HepG2 (cell line): ENCODE measurements around the gene EYA3. TPM values are rescaled to one million over a fixed set of nuclear protein-coding genes. Genes with fewer than 3 reads are reported as not detected.

Experiments used
- ATAC-seq: fragments of 200-7000 bp; cut with Tn5 transposase; 3 replicates; pipeline ENCODE4 v1.9.1; 2020; ENCODE audit warnings: mild to moderate bottlenecking, moderate library complexity
- BruUV-seq: library from RNA; stranded (reverse); fragments of 400-500 nt; replicated peaks from 2 replicates; lab custom pipeline; 2021; lab: Mats Ljungman, UMichigan
- CTCF ChIA-PET: fragments of 300-600 bp; formaldehyde crosslinking; extraction: SDS; loops from one replicate; lab custom pipeline; 2021; ENCODE audit warnings: low total read pairs, inconsistent platforms, low intra/inter-chr PET ratio; lab: Yijun Ruan, JAX
- POLR2A ChIA-PET: fragments of 350-600 bp; sonication (Branson Sonifier 250); formaldehyde crosslinking; loops from one replicate; lab custom pipeline; 2020; ENCODE audit warnings: antibody characterized with exemption, inconsistent platforms; lab: Yijun Ruan, JAX
- DNase-seq: peaks from one replicate; pipeline ENCODE4 v3.0.0-alpha.2; 2015; ENCODE audit warnings: low spot score
- FAIRE-seq: peaks from 3 replicates; lab custom pipeline; 2011; peaks lifted over from hg19 to GRCh38; lab: Jason Lieb, UNC
- H2AFZ ChIP-seq: one replicate; pipeline ENCODE4 v1.6.1; 2011; ENCODE audit warnings: low read length, inconsistent platforms
- H3K27ac ChIP-seq: fragments of 300-600 bp; 3 replicates; pipeline ENCODE4 v1.8.0; 2011; ENCODE audit warnings: mixed run types, mild to moderate bottlenecking, mixed read lengths, low read length, inconsistent platforms; ENCODE audit not compliant: insufficient read depth; ENCODE audit errors: extremely low read length
- H3K27me3 ChIP-seq, 2 experiments: fragments of 200-600 bp in 1 of 2; 2 replicates in 1 of 2; 3 replicates in 1 of 2; pipeline versions ENCODE4 v1.6.0 to v1.8.0; 2011; ENCODE audit warnings: low read length in 2 of 2, mild to moderate bottlenecking in 2 of 2, moderate library complexity in 2 of 2, inconsistent platforms in 1 of 2; ENCODE audit not compliant: insufficient read depth in 2 of 2, control insufficient read depth in 1 of 2
- H3K36me3 ChIP-seq, 2 experiments: fragments of 200-600 bp in 1 of 2; replicated peaks in 1 of 2; 2 replicates in 1 of 2; 3 replicates in 1 of 2; pipeline versions ENCODE4 v1.5.1 to v1.8.0; 2011; ENCODE audit warnings: low read length in 2 of 2, inconsistent platforms in 1 of 2; ENCODE audit not compliant: insufficient read depth in 2 of 2, control insufficient read depth in 1 of 2
- H3K4me1 ChIP-seq: 2 replicates; pipeline ENCODE4 v1.5.1; 2012; ENCODE audit warnings: low read length, inconsistent platforms; ENCODE audit not compliant: insufficient read depth
- H3K4me2 ChIP-seq: 2 replicates; pipeline ENCODE4 v1.6.0; 2011; ENCODE audit warnings: low read depth, low read length, inconsistent platforms
- H3K4me3 ChIP-seq, 3 experiments: fragments of 200-600 bp in 1 of 3; sonication (generic), shearing (Covaris generic) in 1 of 3; replicated peaks in 1 of 3; 2 replicates each; pipeline ENCODE4 v1.5.1; 2011 to 2016; ENCODE audit warnings: low read length in 3 of 3, inconsistent platforms in 2 of 3, low read depth in 2 of 3, mild to moderate bottlenecking in 2 of 3, control low read depth in 1 of 3, mixed read lengths in 1 of 3; ENCODE audit not compliant: insufficient read depth in 1 of 3
- H3K79me2 ChIP-seq: one replicate; pipeline ENCODE4 v1.6.1; 2011; ENCODE audit warnings: low read length, inconsistent platforms; ENCODE audit not compliant: insufficient read depth
- H3K9ac ChIP-seq: 2 replicates; pipeline ENCODE4 v1.6.0; 2011; ENCODE audit warnings: mild to moderate bottlenecking, low read depth, low read length, inconsistent platforms; ENCODE audit not compliant: insufficient read depth
- H3K9me3 ChIP-seq: 2 replicates; pipeline ENCODE4 v1.5.1; 2012; ENCODE audit warnings: mild to moderate bottlenecking, low read length
- H4K20me1 ChIP-seq: 2 replicates; pipeline ENCODE4 v1.6.0; 2011; ENCODE audit warnings: inconsistent platforms, mild to moderate bottlenecking, low read length, moderate library complexity; ENCODE audit not compliant: insufficient read depth
- FOXO1 ChIP-seq: sonication (generic); formaldehyde crosslinking; IDR thresholded peaks from 2 replicates; pipeline ENCODE4 v1.4.0; 2020; ENCODE audit warnings: missing genetic modification reagents
- GTF3A ChIP-seq: sonication (generic); formaldehyde crosslinking; conservative IDR thresholded peaks from 2 replicates; pipeline ENCODE4 v1.4.0; 2020; ENCODE audit warnings: mild to moderate bottlenecking, missing genetic modification reagents
- KAT8 ChIP-seq: IDR thresholded peaks from 2 replicates; pipeline ENCODE4 v1.6.1; 2016; ENCODE audit warnings: missing genetic modification reagents, missing compliant biosample characterization
- MTA3 ChIP-seq: sonication (generic); formaldehyde crosslinking; IDR thresholded peaks from 2 replicates; pipeline ENCODE4 v1.4.0; 2020; ENCODE audit warnings: missing genetic modification reagents
- NONO ChIP-seq, 2 experiments: fragments of 450-650 bp in 1 of 2; sonication (generic) in 1 of 2; formaldehyde crosslinking in 1 of 2; IDR thresholded peaks in 1 of 2; conservative IDR thresholded peaks in 1 of 2; 2 replicates each; pipeline versions ENCODE4 v1.6.1 to v1.8.0; 2017 to 2022; ENCODE audit warnings: mild to moderate bottlenecking in 1 of 2, missing genetic modification reagents in 1 of 2, moderate library complexity in 1 of 2
- RFXAP ChIP-seq: sonication (generic); formaldehyde crosslinking; IDR thresholded peaks from 2 replicates; pipeline ENCODE4 v1.4.0; 2020; ENCODE audit warnings: missing genetic modification reagents, borderline replicate concordance
- SCMH1 ChIP-seq: sonication (generic); formaldehyde crosslinking; IDR thresholded peaks from 2 replicates; pipeline ENCODE4 v1.9.0; 2021; ENCODE audit warnings: missing genetic modification reagents, mild to moderate bottlenecking, borderline replicate concordance
- SMAD9 ChIP-seq: sonication (generic); formaldehyde crosslinking; IDR thresholded peaks from 2 replicates; pipeline ENCODE4 v1.5.1; 2020; ENCODE audit warnings: mild to moderate bottlenecking, missing genetic modification reagents
- THAP8 ChIP-seq: sonication (generic); formaldehyde crosslinking; IDR thresholded peaks from 2 replicates; pipeline ENCODE4 v1.5.1; 2020; ENCODE audit warnings: missing genetic modification reagents, mild to moderate bottlenecking, borderline replicate concordance
- ZFP36L1 ChIP-seq: sonication (generic); formaldehyde crosslinking; IDR thresholded peaks from 2 replicates; pipeline ENCODE4 v1.8.0; 2022; ENCODE audit warnings: mild to moderate bottlenecking, missing genetic modification reagents, moderate library complexity
- ZNF205 ChIP-seq: IDR thresholded peaks from 2 replicates; pipeline ENCODE4 v1.6.1; 2018; ENCODE audit warnings: missing biosample characterization, missing genetic modification reagents
- ZNF530 ChIP-seq: sonication (generic); formaldehyde crosslinking; IDR thresholded peaks from 2 replicates; pipeline ENCODE4 v1.5.0; 2020; ENCODE audit warnings: low read depth, mild to moderate bottlenecking, missing genetic modification reagents
- ZNF737 ChIP-seq: sonication (generic); formaldehyde crosslinking; IDR thresholded peaks from 2 replicates; pipeline ENCODE4 v1.5.0; 2020; ENCODE audit warnings: missing genetic modification reagents, mild to moderate bottlenecking, borderline replicate concordance
- WGBS: methylation state at CpG from one replicate; pipeline ENCODE4 v1.1.6; 2017; ENCODE audit warnings: low lambda C conversion rate; 5-methylcytosine and 5-hydroxymethylcytosine counted together
- in situ Hi-C: cut with HindIII; loops from 2 replicates; pipeline ENCODE4 v1.10.0; 2017; ENCODE audit warnings: low pct_unique_long_range_greater_than_20kb; ENCODE audit not compliant: extremely low pct_ligation_motif_present
- intact Hi-C: fragments of 100-400 bp; cut with micrococcal nuclease; formaldehyde crosslinking; loops from one replicate; pipeline ENCODE4 v1.10.0; 2022; ENCODE audit not compliant: unreplicated experiment
- polyA plus RNA-seq, 8 experiments: library from polyadenylated mRNA; depleted of rRNA in 3 of 8; stranded (reverse) in 7 of 8; unstranded in 1 of 8; fragments of >200 nt; fragmentation: Illumina TruSeq in 4 of 8; extraction: Trizol in 4 of 8; gene quantifications; 2 replicates each; pipeline versions ENCODE4 v1.2.1 to v1.2.3, GENCODE V29; 2011 to 2016; ENCODE audit warnings: low read depth in 4 of 8, missing spikeins in 1 of 8, mixed read lengths in 1 of 8; ENCODE audit not compliant: insufficient read depth in 1 of 8
- total RNA-seq, 5 experiments: library from RNA; depleted of rRNA; stranded (reverse); fragments of >200 nt; fragmentation: Illumina TruSeq; extraction: Trizol; gene quantifications; 2 replicates each; pipeline ENCODE4 v1.2.3, GENCODE V29; 2016; ENCODE audit warnings: low read depth in 1 of 5
- TF ChIP-seq, protein P1 (sequence below): sonication (generic); formaldehyde crosslinking; IDR thresholded peaks from 2 replicates; pipeline ENCODE4 v1.8.1; 2023; ENCODE audit warnings: missing genetic modification reagents, inconsistent platforms, borderline replicate concordance
- TF ChIP-seq, protein P2 (sequence below): sonication (generic); formaldehyde crosslinking; IDR thresholded peaks from 2 replicates; pipeline ENCODE4 v1.9.0; 2022; ENCODE audit warnings: missing genetic modification reagents, mild to moderate bottlenecking, borderline replicate concordance

EYA3 gene
- total and polyA plus RNA-seq, 2 of the 13 experiments (the other 11 are each of a cell fraction or from before 2014, with no cell fraction given) = 13.9 to 19.7 TPM

GRCh38 chr1:27966402-27967105 lies 121.9 kb downstream of the EYA3 start (continued):
- no peak for TF ChIP-seq ZFP36L1 (CRISPR knock-in tag)
- TF ChIP-seq SCMH1 (CRISPR knock-in tag) = no peak
- TF ChIP-seq MTA3 = no peak
- no peak for TF ChIP-seq ZNF530
- TF ChIP-seq GTF3A = no peak
- no peak for TF ChIP-seq RFXAP (CRISPR knock-in tag)
- TF ChIP-seq FOXO1 (CRISPR knock-in tag) = no peak

DNA sequence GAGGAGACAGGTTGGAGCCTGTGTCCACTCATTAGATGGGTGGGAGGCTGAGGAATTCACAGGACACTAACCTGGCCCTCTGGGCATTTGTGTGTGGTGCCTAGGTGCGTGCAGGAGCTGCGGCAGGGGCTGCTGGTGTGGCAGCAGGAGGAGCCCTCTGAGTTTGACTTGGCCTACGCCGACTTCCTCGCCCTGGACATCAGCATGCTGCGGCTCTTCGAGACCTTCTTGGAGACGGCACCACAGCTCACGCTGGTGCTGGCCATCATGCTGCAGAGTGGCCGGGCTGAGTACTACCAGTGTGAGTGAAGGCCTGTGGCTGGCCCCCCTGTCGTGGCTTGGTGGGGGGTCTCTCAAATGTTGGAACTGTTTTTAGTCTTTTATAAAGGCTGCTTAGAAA lies 125.0 kb downstream of the EYA3 start:
- TF ChIP-seq SMAD9 (CRISPR knock-in tag) = no peak
- TF ChIP-seq, protein P1, sequence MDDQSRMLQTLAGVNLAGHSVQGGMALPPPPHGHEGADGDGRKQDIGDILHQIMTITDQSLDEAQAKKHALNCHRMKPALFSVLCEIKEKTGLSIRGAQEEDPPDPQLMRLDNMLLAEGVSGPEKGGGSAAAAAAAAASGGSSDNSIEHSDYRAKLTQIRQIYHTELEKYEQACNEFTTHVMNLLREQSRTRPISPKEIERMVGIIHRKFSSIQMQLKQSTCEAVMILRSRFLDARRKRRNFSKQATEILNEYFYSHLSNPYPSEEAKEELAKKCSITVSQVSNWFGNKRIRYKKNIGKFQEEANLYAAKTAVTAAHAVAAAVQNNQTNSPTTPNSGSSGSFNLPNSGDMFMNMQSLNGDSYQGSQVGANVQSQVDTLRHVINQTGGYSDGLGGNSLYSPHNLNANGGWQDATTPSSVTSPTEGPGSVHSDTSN (CRISPR knock-in tag) = no peak
- no peak for TF ChIP-seq MTA3
- no peak for TF ChIP-seq KAT8 (CRISPR knock-in tag)
- TF ChIP-seq ZNF737 (CRISPR knock-in tag) = no peak
- TF ChIP-seq, protein P2, sequence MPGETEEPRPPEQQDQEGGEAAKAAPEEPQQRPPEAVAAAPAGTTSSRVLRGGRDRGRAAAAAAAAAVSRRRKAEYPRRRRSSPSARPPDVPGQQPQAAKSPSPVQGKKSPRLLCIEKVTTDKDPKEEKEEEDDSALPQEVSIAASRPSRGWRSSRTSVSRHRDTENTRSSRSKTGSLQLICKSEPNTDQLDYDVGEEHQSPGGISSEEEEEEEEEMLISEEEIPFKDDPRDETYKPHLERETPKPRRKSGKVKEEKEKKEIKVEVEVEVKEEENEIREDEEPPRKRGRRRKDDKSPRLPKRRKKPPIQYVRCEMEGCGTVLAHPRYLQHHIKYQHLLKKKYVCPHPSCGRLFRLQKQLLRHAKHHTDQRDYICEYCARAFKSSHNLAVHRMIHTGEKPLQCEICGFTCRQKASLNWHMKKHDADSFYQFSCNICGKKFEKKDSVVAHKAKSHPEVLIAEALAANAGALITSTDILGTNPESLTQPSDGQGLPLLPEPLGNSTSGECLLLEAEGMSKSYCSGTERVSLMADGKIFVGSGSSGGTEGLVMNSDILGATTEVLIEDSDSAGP = no peak
- no peak for TF ChIP-seq THAP8 (CRISPR knock-in tag)
- TF ChIP-seq NONO (IDR thresholded peaks at IDR 0.05) = no peak
- TF ChIP-seq NONO (CRISPR knock-in tag; conservative IDR thresholded peaks at IDR 0.05) = no peak
- no peak for TF ChIP-seq ZNF205
- TF ChIP-seq, all 625 proteins: peak for 0
- 100% methylated on average over 5 of the region's 11 CpGs for WGBS
- H3K27me3 ChIP-seq = no peaks in the 10 kb centered on the region
- intact Hi-C loops = no loop called here
- no peaks in the 10 kb centered on the region for H3K79me2 ChIP-seq
- FAIRE-seq = no peak
- no peak overlapping the region for H2AFZ ChIP-seq
- ATAC-seq = no peak
- ChIA-PET CTCF (no interaction called here), POLR2A (no interaction called here)
- H3K27ac ChIP-seq = no peak overlapping the region
- peaks cover 21% of the 10 kb centered on the region for H3K4me1 ChIP-seq
- H3K9ac ChIP-seq = no peak overlapping the region
- no peak overlapping the region for H3K4me3 ChIP-seq
- H3K9me3 ChIP-seq = no peaks in the 10 kb centered on the region
- no peak for DNase-seq
- no peak overlapping the region for H3K4me2 ChIP-seq
- BruUV-seq = no TSS peak
- no peaks in the 10 kb centered on the region for H4K20me1 ChIP-seq
- H3K36me3 ChIP-seq = peaks cover 2 to 8% of the 10 kb centered on the region in 2 experiments; a peak in 4 of 5 replicates
- in situ Hi-C loops = no loop called here
